Astrocyte of the spinal cord (primary cell): Measurements from ENCODE around the gene SMARCD3.

ENCODE experiments used
- DNase-seq: peaks from one replicate; pipeline ENCODE4 v3.0.0; 2011; ENCODE audit warnings: low read depth, low spot score
- H3K4me3 ChIP-seq: 2 replicates; pipeline ENCODE4 v1.5.1; 2011; ENCODE audit warnings: low read depth, mild to moderate bottlenecking, low read length, moderate library complexity
- in situ Hi-C: cut with HindIII; loops from 2 replicates; pipeline ENCODE4 v1.10.0; 2017; ENCODE audit warnings: low sequenced_read_pairs
- TF ChIP-seq, protein P1 (sequence below): IDR thresholded peaks from 2 replicates; pipeline ENCODE4 v1.5.1; 2012; ENCODE audit warnings: low read depth, mild to moderate bottlenecking, low read length, inconsistent platforms

The SMARCD3 gene

DNA sequence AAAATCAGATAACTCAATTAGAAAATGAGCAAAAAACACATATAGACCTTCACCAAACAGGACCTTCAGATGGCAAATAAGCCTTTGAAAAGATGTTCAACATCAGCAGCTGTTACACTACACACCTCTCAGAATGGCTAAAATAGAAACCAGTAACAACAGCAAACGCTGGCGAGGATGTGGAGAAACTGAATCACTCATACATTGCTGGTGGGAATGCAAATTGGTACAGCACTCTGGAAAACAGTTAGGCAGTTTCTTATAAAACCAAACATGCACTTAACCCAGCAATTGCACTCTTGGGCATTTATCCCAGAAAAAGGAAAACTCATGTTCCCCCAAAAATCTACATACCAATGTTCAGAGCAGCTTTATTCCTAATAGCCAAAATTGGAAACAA lies 37.7 kb upstream of the SMARCD3 start:
- in situ Hi-C loops = no loop called here
- DNase-seq = peak; percentile 5
- H3K4me3 ChIP-seq = no peak overlapping the region
- TF ChIP-seq, protein P1, sequence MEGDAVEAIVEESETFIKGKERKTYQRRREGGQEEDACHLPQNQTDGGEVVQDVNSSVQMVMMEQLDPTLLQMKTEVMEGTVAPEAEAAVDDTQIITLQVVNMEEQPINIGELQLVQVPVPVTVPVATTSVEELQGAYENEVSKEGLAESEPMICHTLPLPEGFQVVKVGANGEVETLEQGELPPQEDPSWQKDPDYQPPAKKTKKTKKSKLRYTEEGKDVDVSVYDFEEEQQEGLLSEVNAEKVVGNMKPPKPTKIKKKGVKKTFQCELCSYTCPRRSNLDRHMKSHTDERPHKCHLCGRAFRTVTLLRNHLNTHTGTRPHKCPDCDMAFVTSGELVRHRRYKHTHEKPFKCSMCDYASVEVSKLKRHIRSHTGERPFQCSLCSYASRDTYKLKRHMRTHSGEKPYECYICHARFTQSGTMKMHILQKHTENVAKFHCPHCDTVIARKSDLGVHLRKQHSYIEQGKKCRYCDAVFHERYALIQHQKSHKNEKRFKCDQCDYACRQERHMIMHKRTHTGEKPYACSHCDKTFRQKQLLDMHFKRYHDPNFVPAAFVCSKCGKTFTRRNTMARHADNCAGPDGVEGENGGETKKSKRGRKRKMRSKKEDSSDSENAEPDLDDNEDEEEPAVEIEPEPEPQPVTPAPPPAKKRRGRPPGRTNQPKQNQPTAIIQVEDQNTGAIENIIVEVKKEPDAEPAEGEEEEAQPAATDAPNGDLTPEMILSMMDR = no peak

DNA sequence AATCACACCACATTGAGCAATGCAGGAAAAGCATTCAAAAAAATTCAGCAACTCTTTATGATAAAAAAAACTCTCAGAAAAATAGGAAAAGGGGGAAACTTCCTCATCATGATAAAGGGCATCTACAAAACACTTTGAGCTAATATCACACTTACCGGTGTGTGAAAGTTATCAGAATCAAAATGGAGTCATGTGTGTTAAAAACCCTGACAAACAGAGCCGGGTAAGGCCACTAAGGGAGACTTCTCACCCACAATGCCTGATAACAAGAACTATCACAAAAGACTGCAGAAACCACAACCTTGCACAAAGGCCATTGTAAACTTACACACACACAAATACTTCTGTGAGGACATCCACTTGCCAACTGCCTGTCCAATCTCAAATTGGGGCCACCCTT lies 34.8 kb upstream of the SMARCD3 start:
- TF ChIP-seq, protein P1 = no peak
- in situ Hi-C loops = no loop called here
- no peak for DNase-seq
- H3K4me3 ChIP-seq = no peak overlapping the region

DNA sequence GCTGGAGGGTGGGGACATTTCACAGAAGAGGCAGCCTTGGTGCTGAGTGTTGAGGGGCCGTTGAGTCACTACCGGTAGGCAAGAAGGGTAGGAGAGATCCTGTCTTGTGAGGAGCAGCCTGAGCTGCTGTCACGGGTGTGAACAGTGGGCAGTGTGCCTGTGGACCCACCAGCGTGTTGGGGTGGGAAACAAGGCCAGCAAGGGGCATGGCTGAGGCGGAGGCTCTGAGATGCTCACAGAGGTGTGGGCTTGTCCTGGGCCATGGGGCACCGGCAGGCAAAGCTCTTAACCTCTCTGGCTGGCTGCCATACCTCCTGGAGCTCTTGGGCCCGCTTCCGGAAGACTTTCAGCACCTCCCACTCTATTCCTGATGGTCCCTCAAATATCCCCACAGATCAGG lies 33.6 kb upstream of the SMARCD3 start:
- no peak overlapping the region for H3K4me3 ChIP-seq
- in situ Hi-C loops = no loop called here
- TF ChIP-seq, protein P1 = no peak
- DNase-seq = no peak

DNA sequence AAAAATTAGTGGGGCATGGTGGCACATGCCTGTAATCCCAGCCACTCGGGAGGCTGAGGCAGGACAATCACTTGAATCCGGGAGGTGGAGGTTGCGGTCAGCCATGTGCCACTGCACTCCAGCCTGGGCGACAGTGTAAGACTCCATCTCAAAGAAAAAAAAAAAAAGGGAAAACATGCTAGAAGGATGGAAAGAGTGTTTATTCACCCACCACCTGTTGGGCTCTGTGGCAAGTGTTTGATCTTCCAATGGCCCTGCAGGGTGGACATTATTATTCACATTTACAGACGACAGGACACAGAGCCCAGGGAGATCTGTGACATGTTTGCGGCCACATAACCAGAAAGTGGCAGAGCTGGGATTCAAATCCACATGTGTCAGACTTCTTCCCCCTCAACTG lies 33.2 kb upstream of the SMARCD3 start:
- H3K4me3 ChIP-seq = no peak overlapping the region
- no peak for DNase-seq
- TF ChIP-seq, protein P1 = no peak
- in situ Hi-C loops = no loop called here

DNA sequence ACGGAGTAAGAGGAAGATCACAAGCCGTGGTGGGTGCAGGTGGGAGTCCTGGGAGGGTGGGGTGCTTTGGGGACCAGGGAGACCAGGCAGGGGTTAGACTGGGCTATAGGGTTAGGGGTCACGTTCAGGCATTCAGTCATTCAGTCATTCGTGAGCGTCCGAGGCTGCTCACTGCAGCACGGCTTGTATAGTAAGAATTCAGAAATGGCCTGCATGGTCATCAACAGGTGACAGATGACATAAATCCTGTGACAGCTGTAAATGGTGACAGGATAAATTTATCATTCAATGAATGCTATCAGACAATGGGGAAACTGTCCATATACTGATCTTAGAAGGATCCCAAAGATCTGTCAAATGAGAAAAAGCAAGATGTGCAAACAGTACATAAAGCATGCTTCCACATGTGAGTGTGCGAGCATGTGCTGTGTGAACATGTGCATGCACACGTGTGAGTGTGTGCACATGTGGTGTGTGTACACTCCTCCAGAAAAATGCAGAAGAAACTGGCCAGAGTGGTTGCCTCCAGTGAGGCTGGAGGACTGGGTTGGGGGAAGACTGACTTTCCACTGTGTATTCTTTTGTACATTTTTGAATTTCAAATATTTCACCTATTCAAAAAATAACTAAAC lies 32.0 kb upstream of the SMARCD3 start:
- TF ChIP-seq, protein P1 = no peak
- H3K4me3 ChIP-seq = no peak overlapping the region
- in situ Hi-C loops = no loop called here
- no peak for DNase-seq

DNA sequence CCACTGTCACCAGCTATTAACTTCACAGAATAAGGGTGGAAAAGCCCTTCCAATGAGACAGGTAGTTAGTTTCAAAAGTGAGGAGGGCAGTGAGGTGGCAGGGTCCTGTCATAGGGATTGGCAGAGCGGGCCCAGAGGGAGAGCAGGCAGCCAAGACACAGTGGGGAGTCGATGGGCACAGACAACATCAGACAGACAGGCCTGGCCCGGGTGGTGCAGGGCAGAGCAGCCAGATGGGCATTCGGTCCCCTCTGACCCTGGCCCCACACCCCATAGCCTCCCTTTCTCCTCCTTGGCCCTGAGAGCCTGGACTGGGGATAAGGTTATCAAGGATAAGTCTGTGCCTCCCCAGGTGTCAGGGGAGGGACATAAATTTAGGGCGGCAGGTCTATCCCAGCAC lies 31.4 kb upstream of the SMARCD3 start:
- TF ChIP-seq, protein P1 = no peak
- DNase-seq = no peak
- no peak overlapping the region for H3K4me3 ChIP-seq
- in situ Hi-C loops = no loop called here
